HepG2 (cell line): ENCODE results near the gene CLIC3. TPM values are rescaled to one million over a fixed set of nuclear protein-coding genes. Genes with fewer than 3 reads are reported as not detected.
A peak's percentile ranks its signal among the peaks of the same experiment; 100 is the strongest.

ENCODE experiments used
- ATAC-seq: fragments of 200-7000 bp; cut with Tn5 transposase; 3 replicates; pipeline ENCODE4 v1.9.1; 2020; ENCODE audit warnings: mild to moderate bottlenecking, moderate library complexity
- BruUV-seq: library from RNA; stranded (reverse); fragments of 400-500 nt; replicated peaks from 2 replicates; lab custom pipeline; 2021; lab: Mats Ljungman, UMichigan
- CTCF ChIA-PET: fragments of 300-600 bp; formaldehyde crosslinking; extraction: SDS; loops from one replicate; lab custom pipeline; 2021; ENCODE audit warnings: low total read pairs, inconsistent platforms, low intra/inter-chr PET ratio; lab: Yijun Ruan, JAX
- POLR2A ChIA-PET: fragments of 350-600 bp; sonication (Branson Sonifier 250); formaldehyde crosslinking; loops from one replicate; lab custom pipeline; 2020; ENCODE audit warnings: antibody characterized with exemption, inconsistent platforms; lab: Yijun Ruan, JAX
- DNase-seq: peaks from one replicate; pipeline ENCODE4 v3.0.0-alpha.2; 2015; ENCODE audit warnings: low spot score
- FAIRE-seq: peaks from 3 replicates; lab custom pipeline; 2011; peaks lifted over from hg19 to GRCh38; lab: Jason Lieb, UNC
- H2AFZ ChIP-seq: one replicate; pipeline ENCODE4 v1.6.1; 2011; ENCODE audit warnings: low read length, inconsistent platforms
- H3K27ac ChIP-seq: fragments of 300-600 bp; 3 replicates; pipeline ENCODE4 v1.8.0; 2011; ENCODE audit warnings: mixed run types, mild to moderate bottlenecking, mixed read lengths, low read length, inconsistent platforms; ENCODE audit not compliant: insufficient read depth; ENCODE audit errors: extremely low read length
- H3K27me3 ChIP-seq, 2 experiments: fragments of 200-600 bp in 1 of 2; 2 replicates in 1 of 2; 3 replicates in 1 of 2; pipeline versions ENCODE4 v1.6.0 to v1.8.0; 2011; ENCODE audit warnings: low read length in 2 of 2, mild to moderate bottlenecking in 2 of 2, moderate library complexity in 2 of 2, inconsistent platforms in 1 of 2; ENCODE audit not compliant: insufficient read depth in 2 of 2, control insufficient read depth in 1 of 2
- H3K36me3 ChIP-seq, 2 experiments: fragments of 200-600 bp in 1 of 2; replicated peaks in 1 of 2; 2 replicates in 1 of 2; 3 replicates in 1 of 2; pipeline versions ENCODE4 v1.5.1 to v1.8.0; 2011; ENCODE audit warnings: low read length in 2 of 2, inconsistent platforms in 1 of 2; ENCODE audit not compliant: insufficient read depth in 2 of 2, control insufficient read depth in 1 of 2
- H3K4me1 ChIP-seq: 2 replicates; pipeline ENCODE4 v1.5.1; 2012; ENCODE audit warnings: low read length, inconsistent platforms; ENCODE audit not compliant: insufficient read depth
- H3K4me2 ChIP-seq: 2 replicates; pipeline ENCODE4 v1.6.0; 2011; ENCODE audit warnings: low read depth, low read length, inconsistent platforms
- H3K4me3 ChIP-seq, 3 experiments: fragments of 200-600 bp in 1 of 3; sonication (generic), shearing (Covaris generic) in 1 of 3; replicated peaks in 1 of 3; 2 replicates each; pipeline ENCODE4 v1.5.1; 2011 to 2016; ENCODE audit warnings: low read length in 3 of 3, inconsistent platforms in 2 of 3, low read depth in 2 of 3, mild to moderate bottlenecking in 2 of 3, control low read depth in 1 of 3, mixed read lengths in 1 of 3; ENCODE audit not compliant: insufficient read depth in 1 of 3
- H3K79me2 ChIP-seq: one replicate; pipeline ENCODE4 v1.6.1; 2011; ENCODE audit warnings: low read length, inconsistent platforms; ENCODE audit not compliant: insufficient read depth
- H3K9ac ChIP-seq: 2 replicates; pipeline ENCODE4 v1.6.0; 2011; ENCODE audit warnings: mild to moderate bottlenecking, low read depth, low read length, inconsistent platforms; ENCODE audit not compliant: insufficient read depth
- H3K9me3 ChIP-seq: 2 replicates; pipeline ENCODE4 v1.5.1; 2012; ENCODE audit warnings: mild to moderate bottlenecking, low read length
- H4K20me1 ChIP-seq: 2 replicates; pipeline ENCODE4 v1.6.0; 2011; ENCODE audit warnings: inconsistent platforms, mild to moderate bottlenecking, low read length, moderate library complexity; ENCODE audit not compliant: insufficient read depth
- ARNT2 ChIP-seq: sonication (generic); formaldehyde crosslinking; IDR thresholded peaks from 2 replicates; pipeline ENCODE4 v1.8.0; 2022; ENCODE audit warnings: mild to moderate bottlenecking, low read depth, missing genetic modification reagents, moderate library complexity
- BORCS8-MEF2B ChIP-seq: sonication (generic); formaldehyde crosslinking; IDR thresholded peaks from 2 replicates; pipeline ENCODE4 v1.8.0; 2022; ENCODE audit warnings: mild to moderate bottlenecking, missing genetic modification reagents
- CENPBD1 ChIP-seq: sonication (generic); formaldehyde crosslinking; IDR thresholded peaks from 2 replicates; pipeline ENCODE4 v1.8.0; 2022; ENCODE audit warnings: missing genetic modification reagents, low read depth, mild to moderate bottlenecking, borderline replicate concordance
- GABPB1 ChIP-seq: IDR thresholded peaks from 2 replicates; pipeline ENCODE4 v1.6.1; 2016; ENCODE audit warnings: mild to moderate bottlenecking, missing genetic modification reagents, moderate library complexity, missing compliant biosample characterization
- ZBTB40 ChIP-seq, 2 experiments: fragments of 450-650 bp in 1 of 2; sonication (generic) in 1 of 2; formaldehyde crosslinking in 1 of 2; IDR thresholded peaks; 2 replicates each; pipeline versions ENCODE4 v1.6.1 to v1.8.0; 2016 to 2022; ENCODE audit warnings: antibody characterized with exemption in 1 of 2, mild to moderate bottlenecking in 1 of 2, missing genetic modification reagents in 1 of 2
- ZNF276 ChIP-seq: sonication (generic); formaldehyde crosslinking; IDR thresholded peaks from 2 replicates; pipeline ENCODE4 v1.4.0; 2020; ENCODE audit warnings: mild to moderate bottlenecking, low read depth, missing genetic modification reagents
- ZNF724P ChIP-seq: sonication (generic); formaldehyde crosslinking; IDR thresholded peaks from 2 replicates; pipeline ENCODE4 v1.8.0; 2022; ENCODE audit warnings: missing genetic modification reagents, borderline replicate concordance
- WGBS: methylation state at CpG from one replicate; pipeline ENCODE4 v1.1.6; 2017; ENCODE audit warnings: low lambda C conversion rate; 5-methylcytosine and 5-hydroxymethylcytosine counted together
- in situ Hi-C: cut with HindIII; loops from 2 replicates; pipeline ENCODE4 v1.10.0; 2017; ENCODE audit warnings: low pct_unique_long_range_greater_than_20kb; ENCODE audit not compliant: extremely low pct_ligation_motif_present
- intact Hi-C: fragments of 100-400 bp; cut with micrococcal nuclease; formaldehyde crosslinking; loops from one replicate; pipeline ENCODE4 v1.10.0; 2022; ENCODE audit not compliant: unreplicated experiment
- polyA plus RNA-seq, 8 experiments: library from polyadenylated mRNA; depleted of rRNA in 3 of 8; stranded (reverse) in 7 of 8; unstranded in 1 of 8; fragments of >200 nt; fragmentation: Illumina TruSeq in 4 of 8; extraction: Trizol in 4 of 8; gene quantifications; 2 replicates each; pipeline versions ENCODE4 v1.2.1 to v1.2.3, GENCODE V29; 2011 to 2016; ENCODE audit warnings: low read depth in 4 of 8, missing spikeins in 1 of 8, mixed read lengths in 1 of 8; ENCODE audit not compliant: insufficient read depth in 1 of 8
- total RNA-seq, 5 experiments: library from RNA; depleted of rRNA; stranded (reverse); fragments of >200 nt; fragmentation: Illumina TruSeq; extraction: Trizol; gene quantifications; 2 replicates each; pipeline ENCODE4 v1.2.3, GENCODE V29; 2016; ENCODE audit warnings: low read depth in 1 of 5
- TF ChIP-seq, protein P1 (sequence below): sonication (generic); formaldehyde crosslinking; IDR thresholded peaks from 2 replicates; pipeline ENCODE4 v1.5.0; 2020; ENCODE audit warnings: missing genetic modification reagents

Gene CLIC3
- total and polyA plus RNA-seq, 2 of the 13 experiments (the other 11 are each of a cell fraction or from before 2014, with no cell fraction given): 0.51 to 1.5 TPM

GRCh38 chr9:136945333-136946227, 50.8 kb downstream of the CLIC3 start:
- peak overlapping the region; percentile 71 for H3K4me2 ChIP-seq
- H3K4me3 ChIP-seq: peak overlapping the region in 2 of 3 experiments; percentile 44 to 52; a peak in 4 of 6 replicates
- no peak overlapping the region for H2AFZ ChIP-seq
- POLR2A ChIA-PET: interaction anchor here (0.7 to 2.4 kb wide), 8 partner anchors 14 to 90 kb away, joined by 3 to 11 read pairs (median 4); partner anchors contain the start of genes CLIC3, PAXX and TRAF2
- no peaks in the 10 kb centered on the region for H3K9me3 ChIP-seq
- in situ Hi-C loops (loop anchor here (5.0 kb wide), 1 partner anchor 87 kb away; the partner anchor contains the start of gene FUT7), intact Hi-C loops (loop anchor here (2.0 kb wide), 1 partner anchor 47 kb away; the partner anchor contains the start of gene PAXX)
- ATAC-seq (no peak), FAIRE-seq (no peak), DNase-seq (peak; percentile 31)
- H3K27me3 ChIP-seq: no peaks in the 10 kb centered on the region
- H3K4me1 ChIP-seq: peaks cover 47% of the 10 kb centered on the region
- peak overlapping the region; percentile 74 for H3K27ac ChIP-seq
- BruUV-seq: no TSS peak
- peaks cover 14% of the 10 kb centered on the region for H3K79me2 ChIP-seq
- H4K20me1 ChIP-seq: no peaks in the 10 kb centered on the region
- CTCF ChIA-PET: no interaction called here
- 84% methylated on average over 10 of the region's 30 CpGs for WGBS
- peaks cover 7 to 22% of the 10 kb centered on the region in 2 experiments for H3K36me3 ChIP-seq
- peak overlapping the region; percentile 20; the same call in 1 of the 2 replicates for H3K9ac ChIP-seq
- TF ChIP-seq BORCS8-MEF2B (CRISPR knock-in tag) (0 out of 2 replicates have a peak, but pooled peaks have one; percentile 40), ZNF724P (CRISPR knock-in tag) (0 out of 2 replicates have a peak, but pooled peaks have one; percentile 66), ZNF276 (CRISPR knock-in tag) (no peak), ZBTB40 (IDR thresholded peaks at IDR 0.05) (no peak), ZBTB40 (CRISPR knock-in tag; IDR thresholded peaks at IDR 0.05) (no peak), GABPB1 (CRISPR knock-in tag) (no peak), ARNT2 (CRISPR knock-in tag) (no peak), CENPBD1 (no peak)
- TF ChIP-seq, protein P1, sequence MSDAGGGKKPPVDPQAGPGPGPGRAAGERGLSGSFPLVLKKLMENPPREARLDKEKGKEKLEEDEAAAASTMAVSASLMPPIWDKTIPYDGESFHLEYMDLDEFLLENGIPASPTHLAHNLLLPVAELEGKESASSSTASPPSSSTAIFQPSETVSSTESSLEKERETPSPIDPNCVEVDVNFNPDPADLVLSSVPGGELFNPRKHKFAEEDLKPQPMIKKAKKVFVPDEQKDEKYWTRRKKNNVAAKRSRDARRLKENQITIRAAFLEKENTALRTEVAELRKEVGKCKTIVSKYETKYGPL (CRISPR knock-in tag): no peak
